IMR-90 (cell line): ENCODE data around the gene PEF1. TPM values are rescaled to one million over a fixed set of nuclear protein-coding genes. Genes with fewer than 3 reads are reported as not detected.
A peak's percentile ranks its signal among the peaks of the same experiment; 100 is the strongest.

Experiments
- ATAC-seq: fragments of 200-7000 bp; cut with Tn5 transposase; 2 replicates; pipeline ENCODE4 v1.9.1; 2020; ENCODE audit warnings: low read depth, mild to moderate bottlenecking, moderate library complexity
- Bru-seq: library from RNA; stranded (reverse); fragments of 400-500 nt; gene quantifications from one replicate; lab custom pipeline; 2021; lab: Mats Ljungman, UMichigan
- BruChase-seq, 2 experiments: library from RNA; stranded (reverse); fragments of 400-500 nt; gene quantifications; one replicate each; lab custom pipeline; 2021; lab: Mats Ljungman, UMichigan
- BruUV-seq: library from RNA; stranded (reverse); fragments of 400-500 nt; replicated peaks from 2 replicates; lab custom pipeline; 2021; lab: Mats Ljungman, UMichigan
- CTCF ChIA-PET: fragments of 300-600 bp; formaldehyde crosslinking; extraction: SDS; loops from one replicate; lab custom pipeline; 2021; ENCODE audit warnings: antibody characterized with exemption; lab: Yijun Ruan, JAX
- POLR2A ChIA-PET: fragments of 300-600 bp; sonication (Branson Sonifier 250); formaldehyde crosslinking; loops from one replicate; lab custom pipeline; 2022; ENCODE audit warnings: antibody characterized with exemption; ENCODE audit not compliant: unreplicated experiment; lab: Charles Lee
- DNase-seq: peaks from one replicate; pipeline ENCODE4 v3.0.0; 2013
- H2AFZ ChIP-seq: replicated peaks from 2 replicates; pipeline ENCODE3; 2013; ENCODE audit warnings: low read length, mild to moderate bottlenecking; ENCODE audit not compliant: poor library complexity
- H2AK5ac ChIP-seq: 2 replicates; pipeline ENCODE4 v1.6.1; 2013; ENCODE audit warnings: low read depth, low read length, inconsistent platforms
- H2AK9ac ChIP-seq: replicated peaks from 2 replicates; pipeline ENCODE3; 2013; ENCODE audit warnings: mild to moderate bottlenecking, low read depth, low read length, moderate library complexity; ENCODE audit not compliant: poor library complexity
- H2BK120ac ChIP-seq: 2 replicates; pipeline ENCODE4 v1.6.1; 2013; ENCODE audit warnings: low read depth, low read length, inconsistent platforms
- H2BK15ac ChIP-seq: 3 replicates; pipeline ENCODE4 v1.6.1; 2013; ENCODE audit warnings: low read depth, low read length, inconsistent platforms
- H2BK20ac ChIP-seq: 2 replicates; pipeline ENCODE4 v1.6.1; 2013; ENCODE audit warnings: low read depth, mild to moderate bottlenecking, inconsistent platforms, low read length, moderate library complexity
- H2BK5ac ChIP-seq: 2 replicates; pipeline ENCODE4 v1.6.1; 2013; ENCODE audit warnings: mild to moderate bottlenecking, low read depth, low read length, inconsistent platforms; ENCODE audit not compliant: poor library complexity, severe bottlenecking
- H3K14ac ChIP-seq: replicated peaks from 2 replicates; pipeline ENCODE4 v1.6.1; 2013; ENCODE audit warnings: low read depth, low read length, inconsistent platforms
- H3K18ac ChIP-seq: 2 replicates; pipeline ENCODE4 v1.6.1; 2013; ENCODE audit warnings: low read depth, low read length, control low read depth
- H3K23ac ChIP-seq: 2 replicates; pipeline ENCODE4 v1.6.1; 2013; ENCODE audit warnings: low read depth, low read length, inconsistent platforms
- H3K27ac ChIP-seq: 2 replicates; pipeline ENCODE4 v1.5.1; 2013; ENCODE audit warnings: mild to moderate bottlenecking, control low read depth, low read length; ENCODE audit not compliant: insufficient read depth
- H3K27me3 ChIP-seq: 2 replicates; pipeline ENCODE4 v1.6.1; 2013; ENCODE audit warnings: low read length; ENCODE audit not compliant: control insufficient read depth, insufficient read depth
- H3K36me3 ChIP-seq: 2 replicates; pipeline ENCODE4 v1.6.1; 2013; ENCODE audit warnings: low read length, mixed read lengths; ENCODE audit not compliant: control insufficient read depth, insufficient read depth
- H3K4ac ChIP-seq: 2 replicates; pipeline ENCODE4 v1.6.1; 2013; ENCODE audit warnings: low read depth, low read length, inconsistent platforms
- H3K4me1 ChIP-seq: 2 replicates; pipeline ENCODE4 v1.6.1; 2013; ENCODE audit warnings: low read length, mixed read lengths; ENCODE audit not compliant: control insufficient read depth, insufficient read depth
- H3K4me2 ChIP-seq: 2 replicates; pipeline ENCODE4 v1.6.1; 2013; ENCODE audit warnings: low read depth, mild to moderate bottlenecking, control low read depth, low read length, moderate library complexity
- H3K4me3 ChIP-seq: 2 replicates; pipeline ENCODE4 v1.5.1; 2013; ENCODE audit warnings: low read depth, mild to moderate bottlenecking, control low read depth, low read length, moderate library complexity; ENCODE audit not compliant: insufficient read depth
- H3K56ac ChIP-seq: 2 replicates; pipeline ENCODE4 v1.6.1; 2013; ENCODE audit warnings: low read length, inconsistent platforms; ENCODE audit not compliant: insufficient read depth; ENCODE audit errors: extremely low read depth
- H3K79me1 ChIP-seq, 2 experiments: 2 replicates each; pipeline ENCODE4 v1.6.1; 2013; ENCODE audit warnings: low read length in 2 of 2, inconsistent platforms in 1 of 2, low read depth in 1 of 2
- H3K9ac ChIP-seq: 2 replicates; pipeline ENCODE4 v1.6.1; 2013; ENCODE audit warnings: low read depth, low read length, control low read depth
- H3K9me1 ChIP-seq: 2 replicates; pipeline ENCODE4 v1.6.1; 2013; ENCODE audit warnings: low read length, inconsistent platforms; ENCODE audit not compliant: insufficient read depth
- H3K9me3 ChIP-seq: 2 replicates; pipeline ENCODE4 v1.6.1; 2013; ENCODE audit warnings: low read length; ENCODE audit not compliant: control insufficient read depth, insufficient read depth
- H4K20me1 ChIP-seq: 2 replicates; pipeline ENCODE4 v1.6.1; 2013; ENCODE audit warnings: low read length, inconsistent platforms; ENCODE audit not compliant: insufficient read depth
- H4K5ac ChIP-seq: 2 replicates; pipeline ENCODE4 v1.6.1; 2013; ENCODE audit warnings: mild to moderate bottlenecking, low read depth, low read length, control low read depth
- H4K8ac ChIP-seq, 2 experiments: 2 replicates each; pipeline ENCODE4 v1.6.1; 2013; ENCODE audit warnings: low read depth in 2 of 2, low read length in 2 of 2, control low read depth in 1 of 2, inconsistent platforms in 1 of 2
- H4K91ac ChIP-seq: 2 replicates; pipeline ENCODE4 v1.6.1; 2013; ENCODE audit warnings: low read depth, low read length, inconsistent platforms; ENCODE audit not compliant: insufficient read depth
- CEBPB ChIP-seq: IDR thresholded peaks from 2 replicates; pipeline ENCODE4 v1.6.1; 2012; ENCODE audit warnings: low read depth, low read length, improper control_type of control experiment
- MXI1 ChIP-seq: IDR thresholded peaks from 2 replicates; pipeline ENCODE4 v1.6.1; 2012; ENCODE audit warnings: low read depth, mild to moderate bottlenecking, low read length, moderate library complexity, borderline replicate concordance
- POLR2A ChIP-seq: IDR thresholded peaks from 2 replicates; pipeline ENCODE4 v1.6.1; 2012; ENCODE audit warnings: mild to moderate bottlenecking, low read depth, low read length
- SMC3 ChIP-seq: fragments of 150-350 bp; IDR thresholded peaks from 2 replicates; pipeline ENCODE4 v1.6.1; 2016; ENCODE audit warnings: low read depth, mild to moderate bottlenecking, antibody characterized with exemption, low read length, moderate library complexity
- WGBS, 2 experiments: methylation state at CpG; one replicate each; pipeline versions ENCODE4 v1.1.5 to v1.1.7; 2013; ENCODE audit warnings: missing lambda C conversion rate in 2 of 2; ENCODE audit not compliant: insufficient read length in 1 of 2; ENCODE audit errors: extremely low coverage in 2 of 2; 5-methylcytosine and 5-hydroxymethylcytosine counted together
- dilution Hi-C: fragments of 300-500 bp; cut with HindIII; formaldehyde crosslinking; loops from one replicate; pipeline ENCODE4 v1.14.3; 2018; ENCODE audit warnings: low sequenced_read_pairs; ENCODE audit not compliant: unreplicated experiment
- in situ Hi-C: fragments of 300-500 bp; cut with MboI; formaldehyde crosslinking; loops from 3 replicates; pipeline ENCODE4 v1.14.3; 2019; ENCODE audit warnings: low sequenced_read_pairs, inconsistent platforms, mixed read lengths
- intact Hi-C: fragments of 100-400 bp; cut with micrococcal nuclease; formaldehyde crosslinking; loops from 2 replicates; pipeline ENCODE4 v1.10.0; 2022
- long read RNA-seq: library from polyadenylated mRNA; unstranded; transcript quantifications from one replicate; pipeline ENCODE4 v2.0.0, GENCODE V29; 2021; ENCODE audit not compliant: unreplicated experiment
- polyA plus RNA-seq, 3 experiments: library from polyadenylated mRNA; depleted of rRNA; stranded (reverse); fragments of >200 nt; gene quantifications; 2 replicates each; pipeline ENCODE4 v1.2.3, GENCODE V29; 2012; ENCODE audit warnings: low replicate concordance in 1 of 3
- total RNA-seq: library from RNA; depleted of rRNA; stranded (reverse); fragments of >200 nt; gene quantifications from 2 replicates; pipeline ENCODE4 v1.2.3, GENCODE V29; 2012; rRNA removed

The PEF1 gene, protein sequence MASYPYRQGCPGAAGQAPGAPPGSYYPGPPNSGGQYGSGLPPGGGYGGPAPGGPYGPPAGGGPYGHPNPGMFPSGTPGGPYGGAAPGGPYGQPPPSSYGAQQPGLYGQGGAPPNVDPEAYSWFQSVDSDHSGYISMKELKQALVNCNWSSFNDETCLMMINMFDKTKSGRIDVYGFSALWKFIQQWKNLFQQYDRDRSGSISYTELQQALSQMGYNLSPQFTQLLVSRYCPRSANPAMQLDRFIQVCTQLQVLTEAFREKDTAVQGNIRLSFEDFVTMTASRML
- total RNA-seq (90.0 and 104 TPM in 2 replicates), polyA plus RNA-seq (2012; rRNA removed) (84.2 TPM in 2 replicates), Bru-seq, nascent RNA (percentile 81 among the genes with signal in this experiment), BruChase-seq, experiment 1, labeled RNA remaining after a 6-hour chase (percentile 73 among the genes with signal in this experiment), BruChase-seq, experiment 2, labeled RNA remaining after a 2-hour chase (percentile 74 among the genes with signal in this experiment)
- 60.3 and 78.3 TPM in 2 replicates for polyA plus RNA-seq (2012; cell fraction: cytosol; rRNA removed)
- polyA plus RNA-seq (2012; cell fraction: nucleus; rRNA removed; ENCODE audit: low replicate concordance), result 41.2 and 50.2 TPM in 2 replicates
- long read RNA-seq, transcript PEF1-201 (5 exons, 1,629 nt), result major isoform, 61 of 69 reads
- long read RNA-seq, partial matches to known transcripts, result 5 of 69 reads
- long read RNA-seq, other reads (novel, unspliced or antisense), result 2 of 69 reads

DNA sequence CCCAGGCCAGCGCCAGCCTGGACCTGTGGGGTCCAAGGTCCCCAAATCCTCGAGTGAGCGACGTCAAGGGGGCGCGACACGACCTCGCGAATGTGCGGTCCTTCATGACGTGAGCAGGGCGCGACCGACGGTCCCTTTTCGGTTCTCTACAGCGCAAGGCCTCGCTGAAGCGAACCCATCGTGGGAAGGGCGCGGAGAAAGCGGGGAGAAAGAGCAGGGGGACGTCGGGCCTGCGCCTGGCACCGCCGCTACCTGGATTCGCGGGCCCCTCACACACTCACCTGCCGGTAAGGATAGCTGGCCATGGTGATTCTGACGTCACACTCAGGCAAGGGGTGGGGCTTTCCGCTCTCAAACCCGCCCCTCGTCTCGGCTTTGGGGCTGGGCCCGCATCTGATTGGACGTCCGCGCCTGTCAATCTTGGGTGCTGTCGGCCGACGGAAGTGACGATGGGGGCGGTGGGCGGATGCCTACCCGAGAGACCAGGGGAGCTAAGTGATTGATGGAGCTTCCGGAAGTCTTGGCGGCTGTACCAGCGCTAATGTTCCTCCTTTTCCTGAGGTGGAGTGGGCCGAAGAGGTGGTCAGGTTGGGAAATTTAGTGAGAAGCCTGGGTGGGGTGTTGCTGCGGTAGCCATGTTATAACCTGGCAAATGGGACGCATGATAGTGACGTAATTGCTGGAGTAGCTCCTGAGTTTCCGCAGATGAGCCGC lies at the start of gene PEF1:
PEF1 (minus strand) TSS at position 317 of the 714 bp plus-strand sequence; CDS start at position 305, 12 bp downstream.
- peak within 1 kb of the TSS; percentile 70; the same call in 1 of the 2 replicates for H2BK20ac ChIP-seq
- peak within 1 kb of the TSS; percentile 91 for H2BK120ac ChIP-seq
- peak within 1 kb of the TSS; percentile 88 for H3K56ac ChIP-seq
- H4K8ac ChIP-seq, result peak within 1 kb of the TSS; percentile 99
- H3K4me3 ChIP-seq, result peak within 1 kb of the TSS; percentile 65
- H3K27me3 ChIP-seq, result no peaks in the 10 kb centered on the region
- H4K5ac ChIP-seq, result peak within 1 kb of the TSS; percentile 84
- intact Hi-C loops, result no loop called here
- peaks cover 8% of the 10 kb centered on the region for H3K4me1 ChIP-seq
- H2BK15ac ChIP-seq, result peak within 1 kb of the TSS; percentile 86; the same call in 1 of the 3 replicates
- peaks cover 6% of the 10 kb centered on the region for H4K20me1 ChIP-seq
- H2AK9ac ChIP-seq, result peak within 1 kb of the TSS; percentile 99
- H3K23ac ChIP-seq, result peak within 1 kb of the TSS; percentile 75
- peak within 1 kb of the TSS; percentile 30; the same call in 1 of the 2 replicates for H3K18ac ChIP-seq
- in situ Hi-C loops, result no loop called here
- peak within 1 kb of the TSS; percentile 87 for H2AK5ac ChIP-seq
- H3K9me1 ChIP-seq, result peaks cover 13% of the 10 kb centered on the region
- no peaks in the 10 kb centered on the region for H3K9me3 ChIP-seq
- dilution Hi-C loops, result no loop called here
- TF ChIP-seq SMC3, result no peak
- TF ChIP-seq CEBPB, result peak; percentile 74
- peak; percentile 12; the same call in 1 of the 2 replicates for TF ChIP-seq MXI1
- TF ChIP-seq POLR2A, result peak; percentile 53; the same call in 1 of the 2 replicates
- H3K36me3 ChIP-seq, result no peaks in the 10 kb centered on the region
- peak within 1 kb of the TSS; percentile 94 for H2BK5ac ChIP-seq
- peak; percentile 97 for DNase-seq
- CTCF ChIA-PET, result interaction anchor here (0.6 to 1.9 kb wide), 6 partner anchors 12 to 740 kb away, joined by 3 to 5 read pairs (median 4); partner anchors contain the start of gene COL16A1
- BruUV-seq, result no TSS peak
- H3K4me2 ChIP-seq, result peak within 1 kb of the TSS; percentile 94
- peak within 1 kb of the TSS; percentile 86 for H3K27ac ChIP-seq
- ATAC-seq, result peak; percentile 93
- H4K91ac ChIP-seq, result peak within 1 kb of the TSS; percentile 93
- peak within 1 kb of the TSS; percentile 93 for H3K9ac ChIP-seq
- peaks cover 19 to 46% of the 10 kb centered on the region in 2 experiments for H3K79me1 ChIP-seq
- peak within 1 kb of the TSS; percentile 98 for H2AFZ ChIP-seq
- peak within 1 kb of the TSS; percentile 89 for H3K4ac ChIP-seq
- WGBS, 2 experiments, result 1% methylated on average over 27 of the region's 56 CpGs; no CpG with 5 or more reads in 1 of the 2 experiments
- POLR2A ChIA-PET, result no interaction called here
- peak within 1 kb of the TSS; percentile 72 for H3K14ac ChIP-seq
